K562 (cell line): ENCODE measurements around the gene SLC31A1. TPM values are rescaled to one million over a fixed set of nuclear protein-coding genes. Genes with fewer than 3 reads are reported as not detected.
A peak's percentile ranks its signal among the peaks of the same experiment; 100 is the strongest.

Experiments used
- BRCA1 ChIP-seq, 2 experiments: fragments of 450-650 bp in 1 of 2; sonication (generic) in 1 of 2; formaldehyde crosslinking in 1 of 2; IDR thresholded peaks; 2 replicates each; pipeline versions ENCODE4 v1.5.0 to v1.6.1; 2017 to 2020; ENCODE audit warnings: mild to moderate bottlenecking in 1 of 2, missing genetic modification reagents in 1 of 2
- DDX20 ChIP-seq: fragments of 450-650 bp; IDR thresholded peaks from 2 replicates; pipeline ENCODE4 v1.6.1; 2016; ENCODE audit warnings: missing genetic modification characterization, low read depth, mild to moderate bottlenecking, missing compliant biosample characterization, moderate library complexity
- ESRRA ChIP-seq: fragments of 450-650 bp; IDR thresholded peaks from 2 replicates; pipeline ENCODE4 v1.6.1; 2014; ENCODE audit warnings: low read depth, mild to moderate bottlenecking, moderate library complexity, borderline replicate concordance
- FOXK2 ChIP-seq, 2 experiments: fragments of 450-650 bp; IDR thresholded peaks in 1 of 2; conservative IDR thresholded peaks in 1 of 2; 2 replicates each; pipeline ENCODE4 v1.6.1; 2016; ENCODE audit warnings: low read depth in 2 of 2, mild to moderate bottlenecking in 1 of 2
- FUS ChIP-seq: fragments of 200-400 bp; formaldehyde crosslinking; optimal IDR thresholded peaks from 2 replicates; pipeline ENCODE3; 2017; ENCODE audit warnings: low read depth, low read length
- HNRNPLL ChIP-seq: fragments of 200-400 bp; formaldehyde crosslinking; IDR thresholded peaks from 2 replicates; pipeline ENCODE4 v1.6.1; 2017; ENCODE audit warnings: low read length, low read depth, mild to moderate bottlenecking; ENCODE audit not compliant: poor library complexity, severe bottlenecking
- MIER1 ChIP-seq: fragments of 450-650 bp; IDR thresholded peaks from 2 replicates; pipeline ENCODE4 v1.6.1; 2016; ENCODE audit warnings: antibody characterized with exemption, mild to moderate bottlenecking, low read depth
- PRMT5 ChIP-seq: sonication (generic); formaldehyde crosslinking; IDR thresholded peaks from 2 replicates; pipeline ENCODE4 v1.5.0; 2020; ENCODE audit warnings: missing genetic modification reagents
- SMC3 ChIP-seq: conservative IDR thresholded peaks from 2 replicates; pipeline ENCODE4 v1.6.1; 2011; ENCODE audit warnings: low read depth, low read length, improper control_type of control experiment; ENCODE audit not compliant: insufficient read depth
- TEAD2 ChIP-seq: fragments of 450-650 bp; IDR thresholded peaks from 2 replicates; pipeline ENCODE4 v1.6.1; 2016; ENCODE audit warnings: missing genetic modification characterization, control low read depth, missing compliant biosample characterization
- XRCC4 ChIP-seq: IDR thresholded peaks from one replicate; pipeline ENCODE4 v1.6.1; 2011; ENCODE audit not compliant: insufficient read depth, insufficient read length; ENCODE audit errors: extremely low read depth
- polyA plus RNA-seq, 8 experiments: library from polyadenylated mRNA; depleted of rRNA in 4 of 8; stranded (reverse) in 5 of 8; unstranded in 3 of 8; fragments of >200 nt; fragmentation: Nextera tagmentation in 2 of 8; fragmentation: Illumina TruSeq in 1 of 8; extraction: Ambion mirVana in 2 of 8; extraction: Trizol in 1 of 8; gene quantifications; 2 replicates each; pipeline versions ENCODE4 v1.2.1 to v1.2.3, GENCODE V29; 2011 to 2014; ENCODE audit warnings: inconsistent platforms in 1 of 8, missing spikeins in 1 of 8
- total RNA-seq, 7 experiments: library from RNA; depleted of rRNA in 6 of 7; stranded (reverse); fragments of >200 nt in 6 of 7; fragmentation: Illumina TruSeq in 2 of 7; extraction: Trizol in 2 of 7; gene quantifications; 2 replicates each; pipeline versions ENCODE4 v1.2.1 to v1.2.3, GENCODE V29; 2011 to 2021; ENCODE audit warnings: low replicate concordance in 1 of 7
- TF ChIP-seq, protein P1 (sequence below): sonication (generic); formaldehyde crosslinking; IDR thresholded peaks from 2 replicates; pipeline ENCODE4 v1.8.1; 2023; ENCODE audit warnings: mild to moderate bottlenecking, missing genetic modification reagents
- TF ChIP-seq, protein P2 (sequence below), 2 experiments: fragments of 450-650 bp; IDR thresholded peaks; 2 replicates each; pipeline ENCODE4 v1.6.1; 2018; ENCODE audit warnings: mild to moderate bottlenecking in 2 of 2, low read depth in 1 of 2; ENCODE audit not compliant: partially characterized antibody in 2 of 2
- TF ChIP-seq, protein P3 (sequence below): sonication (generic); formaldehyde crosslinking; IDR thresholded peaks from 2 replicates; pipeline ENCODE4 v1.8.0; 2022; ENCODE audit warnings: mild to moderate bottlenecking, missing genetic modification reagents
- TF ChIP-seq, protein P4 (sequence below): IDR thresholded peaks from 2 replicates; pipeline ENCODE4 v1.6.1; 2011; ENCODE audit warnings: borderline replicate concordance, low read depth, mild to moderate bottlenecking, moderate library complexity, low read length; ENCODE audit not compliant: insufficient read depth, poor library complexity, severe bottlenecking

The SLC31A1 gene
- total and polyA plus RNA-seq, 9 of the 15 experiments (the other 6 are each of a cell fraction or from before 2014, with no cell fraction given), result 15.4 to 40.7 (median 25.9) TPM

DNA sequence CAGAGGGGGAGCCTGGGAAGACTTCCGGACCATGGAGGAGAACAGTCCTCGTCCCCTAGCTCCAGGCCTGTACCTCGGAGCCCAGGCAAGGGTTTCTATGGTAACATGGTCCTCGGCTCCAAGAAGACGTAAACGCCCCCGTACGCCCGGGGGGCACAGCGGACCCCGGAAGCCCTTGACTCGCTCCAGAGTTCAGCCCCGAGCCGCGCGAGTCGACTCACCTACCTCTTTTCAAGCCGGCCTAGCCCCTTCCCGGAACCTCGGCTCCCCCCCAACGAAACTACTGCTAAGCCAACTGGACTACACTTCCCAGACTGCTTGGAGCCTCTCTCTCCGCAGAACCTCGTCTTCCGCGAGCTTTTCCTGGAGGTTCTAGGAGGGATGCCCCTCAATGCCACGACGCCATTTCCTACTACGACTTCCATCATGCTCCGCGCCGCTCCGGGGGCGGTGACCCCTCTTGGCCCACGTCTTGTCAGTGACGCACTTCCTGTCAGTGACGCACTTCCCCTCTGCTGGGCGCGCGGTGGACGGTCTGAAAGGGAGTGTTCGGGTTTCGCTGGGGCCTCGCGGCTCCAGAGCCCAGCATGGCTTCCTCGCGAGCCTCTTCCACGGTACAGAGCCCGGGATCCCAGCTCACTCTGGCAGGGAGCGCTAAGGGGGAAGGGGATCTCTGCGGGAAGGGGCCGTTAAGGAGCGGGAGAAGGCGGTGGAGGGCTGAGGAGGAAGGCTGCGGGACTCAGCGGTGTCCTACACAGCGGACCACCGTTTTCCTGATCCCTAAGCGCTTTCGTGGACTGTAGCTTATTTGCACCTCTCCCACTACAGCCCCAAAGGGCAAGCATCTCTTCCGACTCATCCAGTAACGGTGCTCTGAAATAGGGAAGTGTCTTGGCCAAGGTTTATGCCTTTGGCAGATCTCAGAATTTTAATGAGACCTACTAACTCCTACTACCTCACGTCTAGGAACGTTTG lies 54.1 kb downstream of the SLC31A1 start, which contains the start of the genes CDC26 and PRPF4 (continued):
- TF ChIP-seq, protein P1, sequence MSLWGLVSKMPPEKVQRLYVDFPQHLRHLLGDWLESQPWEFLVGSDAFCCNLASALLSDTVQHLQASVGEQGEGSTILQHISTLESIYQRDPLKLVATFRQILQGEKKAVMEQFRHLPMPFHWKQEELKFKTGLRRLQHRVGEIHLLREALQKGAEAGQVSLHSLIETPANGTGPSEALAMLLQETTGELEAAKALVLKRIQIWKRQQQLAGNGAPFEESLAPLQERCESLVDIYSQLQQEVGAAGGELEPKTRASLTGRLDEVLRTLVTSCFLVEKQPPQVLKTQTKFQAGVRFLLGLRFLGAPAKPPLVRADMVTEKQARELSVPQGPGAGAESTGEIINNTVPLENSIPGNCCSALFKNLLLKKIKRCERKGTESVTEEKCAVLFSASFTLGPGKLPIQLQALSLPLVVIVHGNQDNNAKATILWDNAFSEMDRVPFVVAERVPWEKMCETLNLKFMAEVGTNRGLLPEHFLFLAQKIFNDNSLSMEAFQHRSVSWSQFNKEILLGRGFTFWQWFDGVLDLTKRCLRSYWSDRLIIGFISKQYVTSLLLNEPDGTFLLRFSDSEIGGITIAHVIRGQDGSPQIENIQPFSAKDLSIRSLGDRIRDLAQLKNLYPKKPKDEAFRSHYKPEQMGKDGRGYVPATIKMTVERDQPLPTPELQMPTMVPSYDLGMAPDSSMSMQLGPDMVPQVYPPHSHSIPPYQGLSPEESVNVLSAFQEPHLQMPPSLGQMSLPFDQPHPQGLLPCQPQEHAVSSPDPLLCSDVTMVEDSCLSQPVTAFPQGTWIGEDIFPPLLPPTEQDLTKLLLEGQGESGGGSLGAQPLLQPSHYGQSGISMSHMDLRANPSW, result no peak
- peak; percentile 61 for TF ChIP-seq HNRNPLL
- 0 out of 2 replicates have a peak, but pooled peaks have one; percentile 25 for TF ChIP-seq MIER1
- TF ChIP-seq, protein P2, sequence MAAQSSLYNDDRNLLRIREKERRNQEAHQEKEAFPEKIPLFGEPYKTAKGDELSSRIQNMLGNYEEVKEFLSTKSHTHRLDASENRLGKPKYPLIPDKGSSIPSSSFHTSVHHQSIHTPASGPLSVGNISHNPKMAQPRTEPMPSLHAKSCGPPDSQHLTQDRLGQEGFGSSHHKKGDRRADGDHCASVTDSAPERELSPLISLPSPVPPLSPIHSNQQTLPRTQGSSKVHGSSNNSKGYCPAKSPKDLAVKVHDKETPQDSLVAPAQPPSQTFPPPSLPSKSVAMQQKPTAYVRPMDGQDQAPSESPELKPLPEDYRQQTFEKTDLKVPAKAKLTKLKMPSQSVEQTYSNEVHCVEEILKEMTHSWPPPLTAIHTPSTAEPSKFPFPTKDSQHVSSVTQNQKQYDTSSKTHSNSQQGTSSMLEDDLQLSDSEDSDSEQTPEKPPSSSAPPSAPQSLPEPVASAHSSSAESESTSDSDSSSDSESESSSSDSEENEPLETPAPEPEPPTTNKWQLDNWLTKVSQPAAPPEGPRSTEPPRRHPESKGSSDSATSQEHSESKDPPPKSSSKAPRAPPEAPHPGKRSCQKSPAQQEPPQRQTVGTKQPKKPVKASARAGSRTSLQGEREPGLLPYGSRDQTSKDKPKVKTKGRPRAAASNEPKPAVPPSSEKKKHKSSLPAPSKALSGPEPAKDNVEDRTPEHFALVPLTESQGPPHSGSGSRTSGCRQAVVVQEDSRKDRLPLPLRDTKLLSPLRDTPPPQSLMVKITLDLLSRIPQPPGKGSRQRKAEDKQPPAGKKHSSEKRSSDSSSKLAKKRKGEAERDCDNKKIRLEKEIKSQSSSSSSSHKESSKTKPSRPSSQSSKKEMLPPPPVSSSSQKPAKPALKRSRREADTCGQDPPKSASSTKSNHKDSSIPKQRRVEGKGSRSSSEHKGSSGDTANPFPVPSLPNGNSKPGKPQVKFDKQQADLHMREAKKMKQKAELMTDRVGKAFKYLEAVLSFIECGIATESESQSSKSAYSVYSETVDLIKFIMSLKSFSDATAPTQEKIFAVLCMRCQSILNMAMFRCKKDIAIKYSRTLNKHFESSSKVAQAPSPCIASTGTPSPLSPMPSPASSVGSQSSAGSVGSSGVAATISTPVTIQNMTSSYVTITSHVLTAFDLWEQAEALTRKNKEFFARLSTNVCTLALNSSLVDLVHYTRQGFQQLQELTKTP (IDR thresholded peaks at IDR 0.05; ENCODE audit: low read depth in 1 of 2, partially characterized antibody in 2 of 2), result peak in 1 of 2 experiments; percentile 91
- TF ChIP-seq SMC3, result no peak
- no peak for TF ChIP-seq DDX20 (tag)
- TF ChIP-seq FOXK2 (conservative IDR thresholded peaks at IDR 0.05 in 1 of 2, IDR thresholded peaks at IDR 0.05 in 1 of 2; ENCODE audit: low read depth in 2 of 2), result peak in 1 of 2 experiments; percentile 13; a peak in 1 of 4 replicates
- TF ChIP-seq PRMT5, result no peak
- TF ChIP-seq FUS, result no peak
- TF ChIP-seq XRCC4, result no peak
- TF ChIP-seq ESRRA, result peak; percentile 36; the same call in 1 of the 2 replicates
- TF ChIP-seq, protein P3, sequence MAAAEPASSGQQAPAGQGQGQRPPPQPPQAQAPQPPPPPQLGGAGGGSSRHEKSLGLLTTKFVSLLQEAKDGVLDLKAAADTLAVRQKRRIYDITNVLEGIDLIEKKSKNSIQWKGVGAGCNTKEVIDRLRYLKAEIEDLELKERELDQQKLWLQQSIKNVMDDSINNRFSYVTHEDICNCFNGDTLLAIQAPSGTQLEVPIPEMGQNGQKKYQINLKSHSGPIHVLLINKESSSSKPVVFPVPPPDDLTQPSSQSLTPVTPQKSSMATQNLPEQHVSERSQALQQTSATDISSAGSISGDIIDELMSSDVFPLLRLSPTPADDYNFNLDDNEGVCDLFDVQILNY (CRISPR knock-in tag), result no peak
- no peak for TF ChIP-seq BRCA1 (IDR thresholded peaks at IDR 0.05)
- TF ChIP-seq BRCA1 (CRISPR knock-in tag; IDR thresholded peaks at IDR 0.05), result no peak
- TF ChIP-seq TEAD2 (tag), result no peak
- TF ChIP-seq, protein P4, sequence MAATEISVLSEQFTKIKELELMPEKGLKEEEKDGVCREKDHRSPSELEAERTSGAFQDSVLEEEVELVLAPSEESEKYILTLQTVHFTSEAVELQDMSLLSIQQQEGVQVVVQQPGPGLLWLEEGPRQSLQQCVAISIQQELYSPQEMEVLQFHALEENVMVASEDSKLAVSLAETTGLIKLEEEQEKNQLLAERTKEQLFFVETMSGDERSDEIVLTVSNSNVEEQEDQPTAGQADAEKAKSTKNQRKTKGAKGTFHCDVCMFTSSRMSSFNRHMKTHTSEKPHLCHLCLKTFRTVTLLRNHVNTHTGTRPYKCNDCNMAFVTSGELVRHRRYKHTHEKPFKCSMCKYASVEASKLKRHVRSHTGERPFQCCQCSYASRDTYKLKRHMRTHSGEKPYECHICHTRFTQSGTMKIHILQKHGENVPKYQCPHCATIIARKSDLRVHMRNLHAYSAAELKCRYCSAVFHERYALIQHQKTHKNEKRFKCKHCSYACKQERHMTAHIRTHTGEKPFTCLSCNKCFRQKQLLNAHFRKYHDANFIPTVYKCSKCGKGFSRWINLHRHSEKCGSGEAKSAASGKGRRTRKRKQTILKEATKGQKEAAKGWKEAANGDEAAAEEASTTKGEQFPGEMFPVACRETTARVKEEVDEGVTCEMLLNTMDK, result no peak
